HEK293T (cell line): ENCODE results near the gene COL19A1.

Experiments
- BHLHE40 ChIP-seq: fragments of 450-650 bp; IDR thresholded peaks from 2 replicates; pipeline ENCODE4 v1.6.1; 2016; ENCODE audit warnings: mild to moderate bottlenecking, moderate library complexity, borderline replicate concordance
- ELF4 ChIP-seq: fragments of 450-650 bp; IDR thresholded peaks from 2 replicates; pipeline ENCODE4 v1.6.1; 2017; ENCODE audit warnings: antibody characterized with exemption
- FOXA1 ChIP-seq: fragments of 450-650 bp; IDR thresholded peaks from 2 replicates; pipeline ENCODE4 v1.6.1; 2016; ENCODE audit warnings: mild to moderate bottlenecking
- FOXK2 ChIP-seq: fragments of 450-650 bp; IDR thresholded peaks from 2 replicates; pipeline ENCODE4 v1.6.1; 2016; ENCODE audit warnings: mild to moderate bottlenecking
- FOXM1 ChIP-seq: fragments of 450-650 bp; IDR thresholded peaks from 2 replicates; pipeline ENCODE4 v1.6.1; 2017; ENCODE audit warnings: mild to moderate bottlenecking, borderline replicate concordance
- L3MBTL2 ChIP-seq: fragments of 450-650 bp; conservative IDR thresholded peaks from 2 replicates; pipeline ENCODE4 v1.6.1; 2016; ENCODE audit warnings: mild to moderate bottlenecking
- LEF1 ChIP-seq: fragments of 450-650 bp; IDR thresholded peaks from 2 replicates; pipeline ENCODE4 v1.6.1; 2017; ENCODE audit warnings: mild to moderate bottlenecking, borderline replicate concordance
- NFRKB ChIP-seq: fragments of 450-650 bp; IDR thresholded peaks from 2 replicates; pipeline ENCODE4 v1.6.1; 2016; ENCODE audit warnings: mild to moderate bottlenecking, moderate library complexity
- PKNOX1 ChIP-seq: fragments of 450-650 bp; IDR thresholded peaks from 2 replicates; pipeline ENCODE4 v1.6.1; 2016
- SUZ12 ChIP-seq: fragments of 450-650 bp; IDR thresholded peaks from 2 replicates; pipeline ENCODE4 v1.6.1; 2016; ENCODE audit warnings: mild to moderate bottlenecking
- ZNF384 ChIP-seq: fragments of 450-650 bp; IDR thresholded peaks from 2 replicates; pipeline ENCODE4 v1.6.1; 2016

- TF ChIP-seq NFRKB, result no peak
- TF ChIP-seq FOXM1, result no peak
- no peak for TF ChIP-seq FOXA1
- no peak for TF ChIP-seq BHLHE40
- no peak for TF ChIP-seq ELF4
- TF ChIP-seq PKNOX1, result no peak
- no peak for TF ChIP-seq L3MBTL2
- no peak for TF ChIP-seq SUZ12
- TF ChIP-seq ZNF384, result no peak
- no peak for TF ChIP-seq LEF1
- TF ChIP-seq FOXK2, result no peak
These were observed 206.3 kb downstream of the COL19A1 start for GRCh38 chr6:70072540-70073179.
